ENCODE data around the gene TDG. TPM values are rescaled to one million over a fixed set of nuclear protein-coding genes. Genes with fewer than 3 reads are reported as not detected.
A peak's percentile ranks its signal among the peaks of the same experiment; 100 is the strongest.

Gene TDG
- 53.9 and 54.0 TPM in 2 replicates for total RNA-seq (2014; rRNA removed; shearing (Covaris generic))
- 47.8 and 86.1 TPM in 2 replicates for polyA plus RNA-seq (2014; cell fraction: nucleus; rRNA removed)

- DNase-seq (ENCODE audit: extremely low read depth, low read depth): peak; percentile 98
Measured at GRCh38 chr12:103965590-103966504, at the start of gene TDG. Gene TDG (plus strand): TSS chr12:103965872. CDS start chr12:103966038, 166 bp downstream.

- no peak for DNase-seq (ENCODE audit: extremely low read depth, low read depth)
Measured at GRCh38 chr12:103917873-103918272, 47.8 kb upstream of the TDG start.

DNA sequence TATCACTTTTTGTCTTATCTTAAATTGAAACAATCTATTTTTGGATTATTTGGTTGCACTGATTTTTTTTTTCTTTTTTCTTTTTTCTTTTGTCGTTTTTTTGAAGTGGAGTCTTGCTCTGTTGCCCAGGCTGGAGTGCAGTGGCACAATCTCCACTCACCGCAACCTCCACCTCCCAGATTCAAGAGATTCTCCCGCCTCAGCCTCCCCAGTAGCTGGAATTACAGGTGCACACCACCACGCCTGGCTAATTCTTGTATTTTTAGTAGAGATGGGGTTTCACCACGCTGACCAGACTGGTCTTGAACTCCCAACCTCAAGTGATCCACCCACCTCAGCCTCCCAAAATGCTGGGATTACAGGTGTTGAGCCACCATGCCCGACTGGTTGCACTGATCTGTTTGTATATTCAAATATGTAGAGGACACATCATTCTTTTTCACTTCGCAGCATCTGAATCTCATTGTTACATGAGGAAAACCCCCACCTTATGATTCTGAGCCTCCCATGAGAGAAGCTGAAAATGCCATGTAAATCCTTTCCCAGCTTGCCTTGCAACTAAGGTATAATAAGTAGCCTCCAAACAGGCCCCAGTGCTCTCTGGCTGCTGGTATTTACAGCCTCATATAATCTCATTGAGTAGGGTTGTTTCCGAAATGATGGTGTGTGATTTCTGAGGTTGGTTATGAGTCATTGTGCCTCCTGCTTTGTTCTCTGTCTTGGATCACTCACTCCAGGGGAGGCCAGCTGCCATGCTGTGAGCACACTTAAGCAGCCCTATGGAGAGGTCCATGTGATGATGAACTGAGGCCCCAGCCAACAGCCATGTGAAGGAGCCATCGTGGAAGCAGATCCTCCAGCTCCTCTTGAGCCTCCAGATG lies 40.7 kb upstream of the TDG start:
- no peak for DNase-seq (ENCODE audit: extremely low read depth, low read depth)

- no peak for DNase-seq (ENCODE audit: extremely low read depth, low read depth)
Measured at GRCh38 chr12:103928682-103929045, 37.0 kb upstream of the TDG start.

- peak; percentile 88 for DNase-seq (ENCODE audit: extremely low read depth, low read depth)
Measured at GRCh38 chr12:103929046-103929783, 36.5 kb upstream of the TDG start.

GRCh38 chr12:103929784-103930033 lies 36.0 kb upstream of the TDG start:
- no peak for DNase-seq (ENCODE audit: extremely low read depth, low read depth)

DNA sequence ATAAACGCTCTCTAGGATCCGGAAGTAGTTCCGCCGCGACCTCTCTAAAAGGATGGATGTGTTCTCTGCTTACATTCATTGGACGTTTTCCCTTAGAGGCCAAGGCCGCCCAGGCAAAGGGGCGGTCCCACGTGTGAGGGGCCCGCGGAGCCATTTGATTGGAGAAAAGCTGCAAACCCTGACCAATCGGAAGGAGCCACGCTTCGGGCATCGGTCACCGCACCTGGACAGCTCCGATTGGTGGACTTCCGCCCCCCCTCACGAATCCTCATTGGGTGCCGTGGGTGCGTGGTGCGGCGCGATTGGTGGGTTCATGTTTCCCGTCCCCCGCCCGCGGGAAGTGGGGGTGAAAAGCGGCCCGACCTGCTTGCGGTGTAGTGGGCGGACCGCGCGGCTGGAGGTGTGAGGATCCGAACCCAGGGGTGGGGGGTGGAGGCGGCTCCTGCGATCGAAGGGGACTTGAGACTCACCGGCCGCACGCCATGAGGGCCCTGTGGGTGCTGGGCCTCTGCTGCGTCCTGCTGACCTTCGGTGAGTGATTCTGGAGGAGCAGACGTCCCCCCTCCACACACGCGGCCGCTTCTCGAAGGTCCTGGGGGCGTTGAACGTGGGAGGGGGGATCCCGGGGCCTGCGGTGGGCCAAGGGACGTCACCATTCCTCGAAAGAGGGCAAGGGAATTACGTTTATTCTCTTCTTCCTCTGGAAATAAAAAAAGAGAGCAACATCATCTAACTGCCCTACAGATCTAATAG lies 35.5 kb upstream of the TDG start, which contains the start of gene HSP90B1:
Gene HSP90B1, plus strand, starts transcription at position 377 of the 753 bp plus-strand sequence. Its CDS starts 106 bp downstream, at position 483.
- DNase-seq (ENCODE audit: extremely low read depth, low read depth): peak; percentile 100

DNA sequence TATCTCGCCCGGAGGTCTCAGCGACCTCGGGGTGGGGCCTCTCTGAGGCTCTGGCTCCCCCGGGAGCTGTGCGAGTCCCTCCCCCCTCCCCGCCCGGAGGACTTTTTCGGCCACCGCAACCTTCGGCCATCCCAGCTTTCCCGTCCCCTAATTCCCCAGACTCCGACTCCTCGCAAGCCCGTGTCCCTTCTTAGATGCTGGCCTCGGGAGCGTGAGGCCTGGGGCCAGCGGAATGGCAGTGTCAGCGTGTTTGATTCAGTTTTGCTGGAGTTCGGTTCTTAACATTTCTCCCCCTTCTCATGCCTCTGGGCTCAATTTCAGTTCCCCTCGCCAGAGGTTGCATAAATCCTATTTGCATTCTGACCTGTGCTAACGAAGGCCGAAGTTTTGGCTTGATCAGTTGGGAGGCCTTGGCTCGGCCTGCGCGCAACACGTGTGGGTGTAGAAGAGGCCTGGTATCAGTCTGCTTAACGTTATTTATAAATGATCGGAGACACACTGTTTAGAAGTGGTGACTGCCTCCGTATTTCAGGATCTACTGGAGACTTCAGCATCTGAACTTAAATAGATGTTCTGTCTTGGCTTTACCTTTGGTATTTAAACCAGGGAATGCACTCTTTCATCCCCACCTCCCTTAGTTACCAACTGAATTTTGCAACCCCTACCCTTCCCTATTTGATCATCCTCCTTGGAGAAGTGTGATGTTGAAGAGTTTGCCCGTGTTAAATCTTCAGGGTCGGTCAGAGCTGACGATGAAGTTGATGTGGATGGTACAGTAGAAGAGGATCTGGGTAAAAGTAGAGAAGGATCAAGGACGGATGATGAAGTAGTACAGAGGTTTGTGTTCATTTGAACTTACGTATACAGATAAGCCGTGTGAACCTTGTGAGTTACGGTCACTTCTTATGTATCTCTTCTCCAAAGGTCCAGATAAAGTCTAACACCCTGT lies 34.6 kb upstream of the TDG start:
- DNase-seq (ENCODE audit: extremely low read depth, low read depth): no peak

GRCh38 chr12:103933237-103933636 lies 32.4 kb upstream of the TDG start:
- DNase-seq (ENCODE audit: extremely low read depth, low read depth): no peak

- DNase-seq (ENCODE audit: extremely low read depth, low read depth): no peak
Measured at GRCh38 chr12:103936679-103937078, 29.0 kb upstream of the TDG start.

- no peak for DNase-seq (ENCODE audit: extremely low read depth, low read depth)
Measured at GRCh38 chr12:103944964-103945363, 20.7 kb upstream of the TDG start.

DNA sequence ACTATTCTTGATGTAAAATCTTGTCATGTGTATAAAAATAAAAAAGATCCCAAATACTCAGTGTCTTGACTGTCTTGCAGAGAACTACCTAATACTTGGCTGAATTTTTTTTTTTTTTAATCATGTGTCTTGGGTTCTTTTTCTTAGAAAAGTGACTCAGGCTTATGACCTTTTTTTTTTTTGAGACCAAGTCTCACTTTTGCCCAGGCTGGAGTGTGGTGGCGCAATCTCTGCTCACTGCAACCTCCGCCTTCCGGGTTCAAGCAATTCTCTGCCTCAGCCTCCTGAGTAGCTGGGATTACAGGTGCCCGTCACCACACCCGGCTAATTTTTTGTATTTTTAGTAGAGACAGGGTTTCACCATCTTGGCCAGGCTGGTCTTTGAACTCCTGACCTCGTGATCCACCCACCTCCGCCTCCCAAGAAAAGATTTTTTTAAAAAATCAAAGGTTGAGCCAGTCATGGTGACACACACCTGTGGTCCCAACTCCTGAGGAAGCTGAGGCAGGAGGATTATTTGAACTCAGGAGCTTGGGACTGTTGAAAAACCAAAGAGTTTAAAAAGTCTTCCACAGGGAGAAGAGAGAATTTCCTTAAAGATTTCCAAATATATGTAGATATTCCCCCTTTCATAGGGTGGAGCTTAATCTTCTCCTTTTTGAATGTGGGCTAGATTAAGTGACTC lies 17.7 kb upstream of the TDG start:
- DNase-seq (ENCODE audit: extremely low read depth, low read depth): no peak

DNA sequence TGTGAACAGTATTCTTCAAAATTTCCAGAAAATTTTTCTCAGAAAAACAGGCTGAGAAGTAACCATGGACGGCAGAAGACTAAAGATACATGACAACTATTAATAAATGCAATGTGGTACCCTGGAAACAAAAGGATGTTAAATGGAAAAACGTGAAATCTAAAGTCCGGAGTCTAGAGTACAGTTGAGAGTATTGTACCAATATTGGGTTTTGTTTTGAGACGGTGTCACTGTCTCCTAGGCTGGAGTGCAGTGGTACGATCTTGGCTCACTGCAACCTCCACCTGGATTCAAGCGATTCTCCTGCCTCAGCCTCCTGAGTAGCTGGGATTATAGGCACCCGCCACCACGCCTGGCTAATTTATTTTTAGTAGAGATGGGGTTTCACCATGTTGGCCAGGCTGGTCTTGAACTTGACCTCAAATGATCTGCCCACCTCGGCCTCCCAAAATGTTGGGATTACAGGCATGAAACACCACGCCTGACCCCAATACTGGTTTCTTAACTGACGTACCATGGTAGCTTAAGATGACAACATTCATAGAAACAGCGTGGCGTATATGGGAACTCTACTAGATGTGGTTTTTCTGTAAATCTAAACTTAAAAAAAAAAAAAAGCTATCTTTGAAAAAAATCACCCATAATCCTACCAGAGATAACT lies 16.8 kb upstream of the TDG start:
- DNase-seq (ENCODE audit: extremely low read depth, low read depth): no peak

DNA sequence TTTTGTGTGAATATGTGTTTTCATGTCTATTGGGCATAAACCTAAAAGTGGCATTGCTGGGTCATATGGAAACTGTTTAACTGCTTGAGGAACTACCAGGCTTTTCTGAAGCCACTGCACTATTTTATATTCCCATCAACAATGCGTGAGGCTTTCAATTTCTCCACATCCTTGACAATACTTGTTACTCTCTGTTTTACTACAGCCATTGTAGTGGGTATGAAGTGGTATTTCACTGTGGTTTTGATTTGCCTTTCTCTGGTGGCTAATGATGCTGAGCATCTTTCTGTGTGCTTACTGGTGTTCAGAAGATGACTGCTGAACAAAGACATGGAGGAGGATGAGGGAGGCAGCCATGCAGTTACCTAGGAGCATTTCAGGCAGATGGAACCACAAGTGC lies 13.2 kb upstream of the TDG start:
- DNase-seq (ENCODE audit: extremely low read depth, low read depth): no peak

- no peak for DNase-seq (ENCODE audit: extremely low read depth, low read depth)
Measured at GRCh38 chr12:103955811-103956508, 9.7 kb upstream of the TDG start.

DNA sequence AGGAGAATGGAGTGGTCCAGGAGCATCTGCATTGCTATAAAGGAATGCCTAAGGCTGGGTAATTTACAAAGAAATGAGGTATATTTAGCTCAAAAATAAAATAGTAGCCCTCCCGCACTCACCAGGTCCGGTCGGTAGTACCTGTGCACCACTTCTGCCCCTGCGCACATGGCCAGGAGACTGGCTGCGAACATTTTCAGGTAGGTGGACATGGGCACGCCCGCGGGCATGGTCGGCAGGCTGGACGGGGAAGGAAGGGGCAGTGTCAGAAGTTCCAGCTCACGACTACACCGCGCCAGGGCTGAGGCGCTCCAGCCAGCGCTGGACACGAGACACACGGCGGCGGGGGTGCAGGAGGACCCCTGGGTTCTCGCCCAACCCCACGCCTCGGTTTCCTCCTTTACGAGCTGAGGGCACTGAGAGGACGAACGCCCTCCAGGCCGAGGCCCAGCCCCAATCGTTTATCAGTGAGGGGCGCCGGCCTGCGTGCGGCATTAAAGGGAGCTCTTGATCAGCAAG lies 9.1 kb upstream of the TDG start:
- no peak for DNase-seq (ENCODE audit: extremely low read depth, low read depth)

DNA sequence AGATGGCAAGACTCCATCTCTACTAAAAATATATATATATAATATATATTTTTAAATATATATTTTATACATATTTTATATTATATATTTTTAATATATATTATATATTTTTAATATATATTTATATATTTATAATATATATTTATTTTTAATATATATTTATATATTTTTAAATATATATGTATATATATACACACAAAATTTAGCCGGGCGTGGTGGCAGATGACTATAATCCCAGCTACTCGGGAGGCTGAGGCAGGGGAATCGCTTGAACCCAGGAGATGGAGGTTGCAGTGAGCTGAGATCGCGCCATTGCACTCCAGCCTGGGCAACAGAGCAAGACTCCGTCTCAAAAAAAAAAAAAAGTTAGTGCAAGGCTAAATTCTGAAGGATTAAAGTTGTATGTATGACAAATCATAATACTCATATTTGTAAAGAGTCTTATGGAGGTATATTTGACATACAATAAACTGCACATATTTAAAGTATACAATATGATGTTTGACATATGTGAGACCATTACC lies 7.7 kb upstream of the TDG start:
- no peak for DNase-seq (ENCODE audit: extremely low read depth, low read depth)
